HG03135 (cell line): ENCODE results near the gene DSG1.
"Not testable (repeated sequence)": the region's sequence is repeated elsewhere in the genome, so short reads cannot be mapped to it uniquely, and the experiment has no call there.

ENCODE experiments used
- ATAC-seq: cut with Tn5 transposase; IDR thresholded peaks from one replicate; pipeline ENCODE4 v1.9.1; 2021; ENCODE audit warnings: mild to moderate bottlenecking, moderate library complexity; ENCODE audit not compliant: unreplicated experiment

DSG1 gene

DNA sequence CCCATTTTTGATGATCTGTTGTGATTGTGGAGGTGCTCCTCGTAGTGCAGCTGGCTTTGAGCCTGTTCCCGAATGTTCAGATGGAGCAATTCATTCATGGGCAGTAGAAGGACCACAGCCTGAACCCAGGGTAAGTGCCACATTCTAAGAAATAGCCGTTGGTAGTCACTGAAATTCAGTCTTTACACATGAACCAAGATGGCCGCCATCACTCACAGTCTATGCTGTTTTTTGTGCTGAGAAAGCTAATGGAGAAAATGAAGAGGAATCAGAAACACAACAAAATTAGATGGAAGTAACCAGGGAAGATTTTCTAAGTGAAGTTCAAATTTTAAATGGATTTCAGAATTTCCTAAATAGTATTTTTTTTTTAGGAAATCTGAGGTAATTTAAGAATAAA lies 25.5 kb downstream of the DSG1 start:
- no peak for ATAC-seq

DNA sequence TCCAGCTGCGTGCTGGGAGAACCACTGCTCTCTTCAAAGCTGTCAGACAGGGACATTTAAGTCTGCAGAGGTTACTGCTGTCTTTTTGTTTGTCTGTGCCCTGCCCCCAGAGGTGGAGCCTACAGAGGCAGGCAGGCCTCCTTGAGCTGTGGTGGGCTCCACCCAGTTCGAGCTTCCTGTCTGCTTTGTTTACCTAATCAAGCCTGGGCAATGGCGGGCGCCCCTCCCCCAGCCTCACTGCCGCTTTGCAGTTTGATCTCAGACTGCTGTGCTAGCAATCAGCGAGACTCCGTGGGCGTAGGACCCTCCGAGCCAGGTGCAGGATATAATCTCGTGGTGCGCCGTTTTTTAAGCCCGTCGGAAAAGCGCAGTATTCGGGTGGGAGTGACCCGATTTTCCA lies 35.4 kb downstream of the DSG1 start:
- not testable (repeated sequence) for ATAC-seq

DNA sequence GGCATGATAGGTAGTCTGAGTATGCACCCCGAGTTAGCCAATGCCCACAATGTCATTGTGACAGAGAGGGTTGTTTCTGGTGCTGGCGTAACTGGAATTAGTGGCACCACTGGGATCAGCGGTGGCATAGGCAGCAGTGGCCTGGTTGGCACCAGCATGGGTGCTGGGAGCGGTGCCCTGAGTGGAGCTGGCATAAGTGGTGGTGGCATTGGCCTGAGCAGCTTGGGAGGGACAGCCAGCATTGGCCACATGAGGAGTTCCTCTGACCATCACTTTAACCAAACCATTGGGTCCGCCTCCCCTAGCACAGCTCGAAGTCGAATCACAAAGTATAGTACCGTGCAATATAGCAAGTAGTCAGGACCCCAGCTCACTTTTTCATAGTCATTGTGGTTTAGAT lies 37.0 kb downstream of the DSG1 start:
- ATAC-seq = no peak

DNA sequence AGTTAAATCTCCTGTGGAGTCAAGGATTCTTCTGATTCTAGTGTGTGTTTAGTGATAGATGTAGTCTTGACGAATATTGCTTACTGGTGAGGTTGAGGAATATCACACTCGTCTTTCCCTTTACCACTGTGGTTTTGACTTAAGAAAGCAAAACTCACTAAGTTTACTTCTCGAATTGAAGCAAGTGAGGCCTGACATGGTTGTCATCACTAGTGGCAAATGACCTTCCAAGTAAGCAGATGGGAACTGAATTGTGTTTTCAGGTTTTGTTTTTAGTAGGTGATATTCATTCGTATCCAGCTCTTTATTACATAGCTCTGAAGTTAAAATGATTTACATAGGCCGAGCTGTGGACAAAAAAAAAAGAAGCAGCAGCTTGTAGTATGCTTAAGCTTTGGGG lies 38.1 kb downstream of the DSG1 start:
- no peak for ATAC-seq

DNA sequence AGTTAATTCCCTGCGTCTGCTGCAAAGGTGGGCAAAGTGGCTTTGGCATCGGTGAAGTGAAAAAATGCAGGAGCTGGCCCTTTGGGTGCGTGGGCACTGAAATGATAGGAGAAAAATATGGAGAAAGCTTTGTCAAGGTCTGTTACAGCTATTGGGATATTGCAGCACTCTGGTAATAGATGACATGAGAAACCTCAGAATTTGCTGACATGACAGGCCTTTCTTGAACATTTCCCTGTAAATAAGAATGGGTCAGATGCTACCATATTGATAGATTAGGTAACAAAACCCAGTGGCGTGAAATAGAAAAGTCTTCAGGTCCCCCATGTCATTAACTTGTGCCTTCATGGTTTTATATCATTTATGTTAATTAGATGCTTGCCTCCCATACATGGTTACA lies 46.2 kb downstream of the DSG1 start:
- no peak for ATAC-seq

DNA sequence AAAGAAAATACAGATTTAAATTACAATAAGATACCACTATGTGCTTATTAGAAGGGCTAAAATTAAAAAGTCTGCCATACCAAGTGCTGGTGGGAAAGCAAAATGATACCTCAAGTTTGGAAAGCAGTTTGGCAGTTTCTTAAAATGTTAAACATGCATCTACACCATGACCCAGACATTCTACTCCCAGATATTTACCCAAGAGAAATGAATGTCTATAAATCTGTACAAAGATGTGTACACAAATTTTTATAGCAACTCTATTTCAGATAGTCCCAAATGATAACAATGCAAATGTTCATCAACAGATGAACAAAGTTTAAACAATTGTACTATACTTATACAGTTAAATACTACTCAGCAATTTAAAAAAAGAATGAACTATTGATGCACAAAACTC lies 51.5 kb downstream of the DSG1 start:
- no peak for ATAC-seq

DNA sequence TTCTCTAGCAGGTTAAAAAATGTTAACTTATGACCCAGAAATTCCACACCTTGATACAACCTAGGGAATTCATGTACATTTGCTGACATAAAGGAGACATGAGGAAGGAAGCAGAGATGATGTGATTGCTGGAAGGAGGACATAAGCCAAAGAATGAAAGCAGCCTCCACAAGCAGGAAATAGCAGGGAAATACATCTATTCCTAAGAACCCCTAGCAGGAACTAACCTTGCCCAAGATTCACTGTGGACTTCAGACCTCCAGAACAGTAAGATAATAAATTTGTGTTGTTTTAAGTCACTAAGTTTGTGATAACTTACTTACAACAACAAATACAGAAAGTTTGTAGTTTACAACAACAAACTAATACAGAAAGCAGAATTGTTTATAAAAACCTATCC lies 54.0 kb downstream of the DSG1 start:
- no peak for ATAC-seq

DNA sequence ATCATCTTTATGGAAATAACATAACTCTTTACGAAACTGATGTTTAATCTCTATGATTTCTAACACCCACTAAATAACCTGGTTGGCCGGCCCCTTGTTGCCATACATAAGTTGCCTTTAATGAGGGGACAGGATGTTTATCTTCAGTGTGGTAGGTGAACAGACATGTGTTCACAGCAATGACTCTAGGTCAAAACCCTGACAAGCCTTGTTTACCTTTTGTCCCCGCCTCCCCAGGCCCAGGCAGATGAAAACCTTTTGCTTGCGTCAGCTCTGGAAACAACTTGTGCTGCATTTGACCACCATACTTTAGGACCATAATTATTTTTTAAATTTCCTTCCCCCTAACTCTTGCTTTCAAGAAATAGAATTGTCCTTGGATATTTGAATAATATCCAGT lies 55.7 kb downstream of the DSG1 start:
- ATAC-seq = no peak

DNA sequence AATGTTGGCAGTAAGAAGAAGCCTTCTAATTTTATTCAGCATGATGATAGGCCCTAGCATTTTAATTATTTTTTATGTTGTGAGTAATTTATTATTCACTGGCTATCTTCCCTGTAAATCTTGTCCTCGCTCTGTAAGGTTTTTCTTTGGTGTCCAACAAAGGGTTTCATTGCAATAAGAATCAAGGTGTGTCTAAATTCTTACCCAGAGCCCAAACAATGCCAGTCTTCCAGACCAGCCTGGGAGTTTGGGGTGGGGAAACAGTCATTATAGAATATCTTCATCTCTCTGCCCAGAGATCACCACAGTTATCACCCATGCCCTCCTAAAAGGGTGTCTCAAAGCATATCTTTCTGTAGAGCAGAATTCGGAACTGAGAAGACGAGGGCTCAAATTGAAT lies 58.5 kb downstream of the DSG1 start, which contains the start of gene DSG4:
DSG4 (plus strand) TSS at position 301 of the 400 bp plus-strand sequence. CDS start 135 bp downstream, outside the sequence.
- ATAC-seq = no peak

DNA sequence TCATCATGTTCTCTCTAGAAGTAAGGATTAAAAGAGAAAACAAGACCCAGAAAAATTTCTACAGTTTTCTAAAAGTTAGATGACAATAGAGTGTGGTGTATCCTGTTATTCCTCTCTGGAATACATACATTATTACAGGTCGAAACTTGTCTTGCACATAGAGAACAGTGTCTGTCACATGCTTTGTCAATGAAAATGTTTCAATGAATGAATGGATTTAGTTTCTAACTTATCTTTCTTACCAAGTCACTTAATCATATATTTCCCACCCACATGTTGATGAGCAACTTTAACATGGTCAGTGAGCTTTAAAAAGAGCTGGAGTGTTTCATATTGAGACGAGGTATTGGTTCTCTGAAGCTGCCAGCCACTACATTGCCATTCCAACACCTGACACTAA lies 63.0 kb downstream of the DSG1 start:
- no peak for ATAC-seq

DNA sequence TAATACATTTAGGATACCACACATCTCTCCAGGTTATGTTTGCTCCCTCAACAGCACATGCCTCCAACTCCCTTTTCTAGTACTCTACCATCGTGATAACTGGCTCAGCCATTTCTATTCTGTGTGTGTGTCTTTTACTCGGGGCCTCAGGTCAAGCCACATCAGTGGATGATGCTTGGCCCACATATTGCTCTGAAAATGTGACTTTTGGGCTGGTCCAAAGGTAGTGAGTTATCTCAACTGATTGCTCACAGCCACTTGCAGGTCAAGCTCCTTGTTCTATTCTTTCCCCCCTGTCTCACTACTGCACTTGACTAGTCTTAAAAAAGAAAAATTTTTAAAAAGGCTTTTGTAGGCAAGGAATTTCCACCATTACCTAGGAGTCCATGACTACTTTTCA lies 64.1 kb downstream of the DSG1 start:
- no peak for ATAC-seq

DNA sequence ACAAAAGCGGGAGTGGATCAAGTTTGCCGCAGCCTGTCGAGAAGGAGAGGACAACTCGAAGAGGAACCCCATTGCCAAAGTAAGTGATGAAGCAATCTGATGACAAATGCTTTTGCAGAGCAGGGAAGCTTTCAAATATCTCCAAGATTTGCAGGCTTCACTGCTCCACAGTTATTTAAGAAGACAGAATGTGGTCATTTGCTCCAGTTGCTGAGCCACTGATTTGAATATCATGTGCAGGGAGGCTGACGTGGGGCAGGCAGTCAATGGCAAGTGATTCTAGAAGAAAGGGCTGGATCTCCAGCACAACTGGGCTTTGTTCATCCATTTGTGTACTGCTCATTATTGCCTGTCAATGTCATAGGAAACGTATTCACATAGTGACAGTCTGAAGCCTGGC lies 68.8 kb downstream of the DSG1 start:
- ATAC-seq = no peak

DNA sequence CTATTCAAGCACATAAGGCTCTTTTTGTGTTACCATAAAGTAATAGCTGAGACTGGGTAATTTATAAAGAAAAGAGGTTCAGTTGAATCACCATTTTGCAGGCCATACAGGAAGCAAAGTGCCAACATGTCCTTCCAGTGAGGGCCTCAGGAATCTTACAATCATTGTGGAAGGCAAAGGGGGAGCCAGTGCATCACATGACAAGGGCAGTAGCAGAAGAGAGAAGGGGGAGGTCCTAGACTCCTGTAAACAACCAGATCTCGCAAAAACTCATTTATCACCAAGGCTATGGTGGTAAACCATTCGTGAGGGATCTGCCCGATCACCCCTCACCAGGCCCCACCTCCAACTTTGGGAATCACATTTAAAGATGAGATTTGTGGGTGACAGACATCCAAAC lies 75.3 kb downstream of the DSG1 start:
- no peak for ATAC-seq

DNA sequence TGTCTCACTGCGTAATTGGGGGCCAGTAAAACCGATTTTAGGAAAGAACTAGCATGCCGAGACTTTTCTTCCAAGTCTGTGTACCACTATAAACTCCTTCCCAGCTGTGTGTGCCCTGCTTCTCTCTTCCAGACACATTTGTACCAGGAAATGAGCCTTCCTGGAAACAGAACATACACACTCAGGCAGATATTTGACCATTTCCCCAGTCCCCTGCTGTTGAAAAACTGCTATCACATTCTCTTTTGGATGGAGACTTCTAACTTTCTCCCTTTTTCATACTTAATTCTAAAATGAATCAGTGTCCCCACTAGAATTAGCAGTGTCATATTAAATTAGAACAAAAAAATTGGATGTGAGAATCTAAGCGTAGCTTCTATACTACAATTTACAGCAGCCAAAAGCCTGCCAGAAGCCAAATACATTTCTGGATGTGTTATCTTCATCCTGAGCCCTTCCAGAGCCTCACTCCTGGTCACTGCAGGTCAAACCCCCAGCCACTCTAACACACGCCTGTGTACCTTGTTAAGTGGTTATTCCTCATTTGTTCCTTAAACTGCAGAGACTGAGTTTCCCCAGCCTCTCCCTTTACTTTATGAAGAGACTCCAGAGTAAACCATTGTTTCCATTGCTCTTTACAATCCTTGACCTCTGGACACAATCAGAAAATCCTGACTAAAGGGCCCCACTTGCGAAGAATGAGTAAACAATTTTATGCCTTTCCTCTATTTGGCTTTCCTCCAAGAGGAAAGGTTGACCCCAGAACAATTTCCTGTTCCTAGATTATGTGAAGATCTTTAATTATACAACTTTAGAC lies 79.0 kb downstream of the DSG1 start:
- no peak for ATAC-seq

DNA sequence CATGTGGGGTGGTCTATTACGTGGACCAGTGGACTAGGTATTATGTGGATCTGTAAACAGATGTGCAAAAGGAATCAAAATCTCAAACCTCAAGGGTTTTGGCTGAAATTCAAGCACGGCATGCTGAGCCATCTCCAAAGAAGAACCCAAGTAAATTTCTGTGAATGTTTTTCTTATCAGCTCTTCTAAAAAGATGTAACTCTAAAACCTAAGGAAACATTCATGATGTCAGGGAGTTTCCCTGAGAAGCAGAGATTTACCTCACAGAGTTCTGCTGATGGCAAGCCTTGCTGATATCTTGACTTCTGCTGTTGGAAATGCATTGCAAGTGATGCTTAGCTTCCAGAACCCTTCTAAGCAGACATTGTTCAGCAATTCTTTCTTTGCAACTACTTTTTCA lies 80.2 kb downstream of the DSG1 start:
- no peak for ATAC-seq

DNA sequence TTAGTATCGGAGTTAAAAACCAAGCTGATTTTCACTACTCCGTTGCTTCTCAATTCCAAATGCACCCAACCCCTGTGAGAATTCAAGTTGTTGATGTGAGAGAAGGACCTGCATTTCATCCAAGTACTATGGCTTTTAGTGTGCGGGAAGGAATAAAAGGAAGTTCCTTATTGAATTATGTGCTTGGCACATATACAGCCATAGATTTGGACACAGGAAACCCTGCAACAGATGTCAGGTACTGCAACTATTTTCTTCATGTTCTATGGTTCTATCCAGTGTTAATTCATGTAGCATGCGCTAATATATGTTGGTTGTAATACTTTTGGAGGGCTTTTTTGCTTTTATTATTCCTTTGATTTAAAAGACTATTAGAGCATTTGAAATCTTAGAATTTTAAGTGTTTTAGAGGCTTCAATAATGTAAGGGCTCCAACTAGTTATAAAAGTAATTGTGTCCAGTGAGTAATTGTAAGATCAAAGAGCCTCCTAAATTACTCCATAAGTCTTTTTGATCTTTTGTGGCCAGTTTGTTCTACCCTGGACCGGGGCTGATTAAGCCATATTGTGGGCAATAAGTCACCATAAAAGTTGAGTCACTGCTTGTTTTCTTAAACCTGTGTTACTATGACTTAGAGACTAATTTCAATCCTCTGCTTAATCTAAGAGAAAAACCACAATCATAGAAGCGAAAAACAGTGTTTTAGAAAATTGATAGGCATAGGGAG lies 81.5 kb downstream of the DSG1 start:
- ATAC-seq = no peak

DNA sequence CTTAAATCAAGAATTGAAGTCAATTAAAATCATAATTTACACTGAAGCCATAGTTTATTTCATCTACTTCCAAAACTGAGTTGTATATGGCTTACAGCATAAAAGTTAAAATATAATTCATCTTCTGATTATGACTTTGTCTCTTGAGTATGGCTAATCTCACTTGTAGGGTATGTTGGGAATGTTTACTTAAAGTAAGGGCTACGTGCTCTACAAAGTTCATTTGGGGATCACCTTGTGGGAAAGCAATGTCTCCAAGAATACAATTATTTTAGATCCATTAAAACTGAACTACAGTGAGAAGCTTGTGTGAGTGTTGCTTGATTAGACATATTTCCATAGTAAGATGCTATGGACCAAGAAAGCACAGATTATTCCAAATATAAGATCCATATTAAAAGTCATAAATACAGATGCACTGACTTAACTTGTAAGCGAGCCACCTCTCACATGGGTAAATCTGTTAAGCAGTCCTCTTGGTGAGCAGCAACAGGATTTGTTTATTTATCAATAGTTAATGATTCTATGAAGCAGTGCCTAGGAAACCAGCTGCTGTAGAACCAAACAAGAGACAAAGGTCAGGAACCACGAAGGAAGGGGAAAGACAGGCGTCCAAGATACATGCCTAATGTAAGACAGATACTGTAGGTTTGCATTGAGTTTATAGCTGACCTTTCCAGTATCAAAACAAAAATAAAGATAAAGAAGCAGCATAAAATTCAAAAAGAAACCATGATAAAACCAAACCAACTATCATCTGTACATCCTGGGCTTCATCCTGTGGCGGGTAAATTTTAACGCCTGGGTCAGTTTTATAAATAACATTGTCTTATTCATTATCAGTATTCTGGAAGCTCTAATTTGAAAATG lies 83.4 kb downstream of the DSG1 start:
- no peak for ATAC-seq

DNA sequence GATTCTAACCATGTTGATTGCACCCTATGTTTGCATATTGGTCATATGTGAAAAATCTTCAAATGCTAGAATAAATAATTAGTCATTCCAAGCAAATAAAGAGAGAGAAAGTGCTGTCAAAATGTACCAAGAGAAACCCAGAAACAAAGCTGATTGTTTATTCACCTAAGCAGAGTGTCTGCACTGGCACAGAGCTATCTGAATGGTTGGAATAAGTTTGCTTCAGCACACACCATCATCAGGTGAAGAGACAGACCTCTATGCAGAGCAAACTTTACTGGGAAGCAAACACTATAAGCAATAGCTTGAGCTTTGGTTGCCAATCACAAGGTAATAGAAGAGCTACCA lies 84.0 kb downstream of the DSG1 start:
- no peak for ATAC-seq

DNA sequence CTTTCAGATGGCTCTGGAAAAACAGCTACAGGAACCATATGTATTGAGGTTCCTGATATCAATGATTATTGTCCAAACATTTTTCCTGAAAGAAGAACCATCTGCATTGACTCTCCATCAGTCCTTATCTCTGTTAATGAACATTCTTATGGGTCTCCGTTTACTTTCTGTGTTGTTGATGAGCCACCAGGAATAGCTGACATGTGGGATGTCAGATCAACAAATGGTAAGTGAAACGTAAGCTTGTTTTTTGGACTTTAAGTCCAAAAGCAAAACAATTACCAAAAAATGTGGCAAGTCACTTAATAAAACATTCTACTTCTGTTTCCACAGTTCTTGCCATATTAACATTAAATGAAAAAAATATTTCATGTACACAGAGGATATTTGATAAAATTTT lies 85.4 kb downstream of the DSG1 start:
- ATAC-seq = no peak
